ENCODE data around the gene ZNF474. TPM values are rescaled to one million over a fixed set of nuclear protein-coding genes. Genes with fewer than 3 reads are reported as not detected.

The ZNF474 gene
- total and polyA plus RNA-seq, 2 of the 8 experiments (the other 6 are each of a cell fraction or from before 2014, with no cell fraction given), result not detected

GRCh38 chr5:122154910-122155309, 25.6 kb downstream of the ZNF474 start:
- H2AK5ac ChIP-seq (ENCODE audit: low read depth, low read length), result no peak overlapping the region
- no peak overlapping the region for H3K23ac ChIP-seq (ENCODE audit: insufficient read length)
- ChIA-PET POLR2A (ENCODE audit: partially characterized antibody) (no interaction called here), CTCF (ENCODE audit: partially characterized antibody) (interaction anchor here (0.8 to 7.4 kb wide), 9 partner anchors 9 to 70 kb away, joined by 3 to 78 read pairs (median 4); no protein-coding TSS in a partner anchor)
- WGBS, 2 experiments (ENCODE audit: extremely low coverage in 1 of 2, insufficient coverage in 1 of 2, insufficient read length in 1 of 2, insufficient replicate concordance in 2 of 2, low coverage in 1 of 2, low lambda C conversion rate in 2 of 2, missing lambda C conversion rate in 1 of 2), result 90% methylated on average over 7 of the region's 7 CpGs; no CpG with 5 or more reads in 1 of the 2 experiments
- no peak overlapping the region for H3K4me3 ChIP-seq (ENCODE audit: extremely low read depth in 1 of 4, insufficient read depth in 2 of 4, low read depth in 3 of 4, low read length in 4 of 4)
- DNase-seq (ENCODE audit: low read depth in 1 of 2, low spot score in 2 of 2), result no peak
- H4K91ac ChIP-seq (replicated peaks; ENCODE audit: insufficient read length, low read length), result no peak overlapping the region
- H3K36me3 ChIP-seq (ENCODE audit: control insufficient read depth in 2 of 4, insufficient read depth in 4 of 4, low read length in 3 of 4), result no peaks in the 10 kb centered on the region
- no peaks in the 10 kb centered on the region for H3K4me1 ChIP-seq (replicated peaks in 1 of 4; ENCODE audit: control insufficient read depth in 3 of 4, insufficient read depth in 4 of 4, low read length in 3 of 4)
- H3K79me1 ChIP-seq (ENCODE audit: low read depth, low read length), result no peaks in the 10 kb centered on the region
- H3K27me3 ChIP-seq (replicated peaks in 1 of 4; ENCODE audit: control insufficient read depth in 3 of 4, extremely low read depth in 1 of 4, insufficient read depth in 3 of 4, low read length in 3 of 4), result no peaks in the 10 kb centered on the region
- no peak overlapping the region for H2AFZ ChIP-seq (ENCODE audit: low read length)
- FAIRE-seq, result no peak
- no peak overlapping the region for H3K56ac ChIP-seq (replicated peaks; ENCODE audit: insufficient read length, low read depth, low read length)
- H3K4me2 ChIP-seq (ENCODE audit: insufficient read depth in 1 of 2, low read depth in 2 of 2, low read length in 2 of 2), result no peak overlapping the region
- no peak for TF ChIP-seq SP4 (IDR thresholded peaks at IDR 0.05; ENCODE audit: low read length)
- TF ChIP-seq BRCA1 (IDR thresholded peaks at IDR 0.05; ENCODE audit: low read depth, low read length), result no peak
- TF ChIP-seq BACH1 (IDR thresholded peaks at IDR 0.05; ENCODE audit: low read length), result no peak
- TF ChIP-seq ZNF274 (IDR thresholded peaks at IDR 0.05; ENCODE audit: borderline replicate concordance, extremely low read depth, low read length), result no peak
- no peaks in the 10 kb centered on the region for H3K9me3 ChIP-seq (ENCODE audit: insufficient read depth in 2 of 2, low read depth in 1 of 2, low read length in 1 of 2)
- H3K79me2 ChIP-seq (ENCODE audit: control insufficient read depth in 1 of 2, insufficient read depth in 2 of 2, low read length in 2 of 2), result no peaks in the 10 kb centered on the region
- H2BK5ac ChIP-seq (ENCODE audit: low read depth, low read length), result no peak overlapping the region
- H4K20me1 ChIP-seq (replicated peaks in 1 of 2; ENCODE audit: control insufficient read depth in 1 of 2, insufficient read depth in 2 of 2, low read length in 2 of 2), result no peaks in the 10 kb centered on the region
- H2BK12ac ChIP-seq (ENCODE audit: low read depth, low read length), result no peak overlapping the region
- H3K27ac ChIP-seq (ENCODE audit: low read depth, low read length), result no peak overlapping the region
- no peak overlapping the region for H3K14ac ChIP-seq (ENCODE audit: insufficient read length)
- no peak overlapping the region for H2BK20ac ChIP-seq (ENCODE audit: low read length)
- no peak overlapping the region for H2BK15ac ChIP-seq (ENCODE audit: low read length)
- no peak overlapping the region for H3K9ac ChIP-seq (replicated peaks in 1 of 4; ENCODE audit: extremely low read depth in 1 of 4, low read depth in 3 of 4, low read length in 3 of 4)
- no peak overlapping the region for H4K8ac ChIP-seq (ENCODE audit: extremely low read depth, insufficient read depth, low read length)
- H3K4ac ChIP-seq (replicated peaks; ENCODE audit: insufficient read length, low read depth, low read length), result no peak overlapping the region
- H4K5ac ChIP-seq (ENCODE audit: insufficient read length, low read depth, low read length), result no peak overlapping the region
- H3K18ac ChIP-seq (ENCODE audit: extremely low read depth, low read length), result no peak overlapping the region
- no peak overlapping the region for H2BK120ac ChIP-seq (replicated peaks; ENCODE audit: low read depth, low read length)
- H3K23me2 ChIP-seq (ENCODE audit: low read depth, low read length), result no peaks in the 10 kb centered on the region

Measured in H1 (cell line).